ENCODE data around the gene PHF21B. TPM values are rescaled to one million over a fixed set of nuclear protein-coding genes. Genes with fewer than 3 reads are reported as not detected.

PHF21B gene
- total and polyA plus RNA-seq, 12 donors, result 0.30 to 4.4 (median 1.8) TPM

DNA sequence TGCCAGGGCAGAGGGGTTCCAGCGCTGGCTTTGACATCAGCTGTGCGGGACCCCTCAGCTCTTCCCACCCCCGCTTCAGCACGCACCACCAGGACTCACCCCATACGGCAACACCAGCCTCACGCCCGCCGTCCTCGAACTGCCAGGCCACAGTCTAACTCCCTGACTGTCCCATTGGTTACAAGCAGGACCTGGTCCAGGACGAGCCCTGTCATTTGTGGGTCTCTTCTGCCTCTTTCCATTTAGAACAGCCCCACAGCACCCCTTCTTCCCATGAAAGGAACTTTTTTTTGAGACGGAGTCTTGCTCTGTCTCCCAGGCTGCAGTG is 81.7 kb downstream of the PHF21B start:
- WGBS, 4 donors, result 84 to 90% (median 89%) methylated on average over 4 to 11 of the region's 11 CpGs
- Histone ChIP-seq H3K27me3 (no peaks in the 10 kb centered on the region), H3K27ac (no peak overlapping the region), H3K9me3 (replicated peaks in 1 of 3) (no peaks in the 10 kb centered on the region), H3K4me3 (no peak overlapping the region), H3K4me1 (replicated peaks in 1 of 2) (peaks cover 0 to 6% of the 10 kb centered on the region in 2 donors), H3K36me3 (replicated peaks in 1 of 2) (no peaks in the 10 kb centered on the region)
- no peak for DNase-seq
- intact Hi-C loops (cut with DNase I), result no loop called here
- no peak for TF ChIP-seq POLR2A (IDR thresholded peaks at IDR 0.05)
- TF ChIP-seq, protein P1, sequence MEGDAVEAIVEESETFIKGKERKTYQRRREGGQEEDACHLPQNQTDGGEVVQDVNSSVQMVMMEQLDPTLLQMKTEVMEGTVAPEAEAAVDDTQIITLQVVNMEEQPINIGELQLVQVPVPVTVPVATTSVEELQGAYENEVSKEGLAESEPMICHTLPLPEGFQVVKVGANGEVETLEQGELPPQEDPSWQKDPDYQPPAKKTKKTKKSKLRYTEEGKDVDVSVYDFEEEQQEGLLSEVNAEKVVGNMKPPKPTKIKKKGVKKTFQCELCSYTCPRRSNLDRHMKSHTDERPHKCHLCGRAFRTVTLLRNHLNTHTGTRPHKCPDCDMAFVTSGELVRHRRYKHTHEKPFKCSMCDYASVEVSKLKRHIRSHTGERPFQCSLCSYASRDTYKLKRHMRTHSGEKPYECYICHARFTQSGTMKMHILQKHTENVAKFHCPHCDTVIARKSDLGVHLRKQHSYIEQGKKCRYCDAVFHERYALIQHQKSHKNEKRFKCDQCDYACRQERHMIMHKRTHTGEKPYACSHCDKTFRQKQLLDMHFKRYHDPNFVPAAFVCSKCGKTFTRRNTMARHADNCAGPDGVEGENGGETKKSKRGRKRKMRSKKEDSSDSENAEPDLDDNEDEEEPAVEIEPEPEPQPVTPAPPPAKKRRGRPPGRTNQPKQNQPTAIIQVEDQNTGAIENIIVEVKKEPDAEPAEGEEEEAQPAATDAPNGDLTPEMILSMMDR (IDR thresholded peaks at IDR 0.05), result no peak

DNA sequence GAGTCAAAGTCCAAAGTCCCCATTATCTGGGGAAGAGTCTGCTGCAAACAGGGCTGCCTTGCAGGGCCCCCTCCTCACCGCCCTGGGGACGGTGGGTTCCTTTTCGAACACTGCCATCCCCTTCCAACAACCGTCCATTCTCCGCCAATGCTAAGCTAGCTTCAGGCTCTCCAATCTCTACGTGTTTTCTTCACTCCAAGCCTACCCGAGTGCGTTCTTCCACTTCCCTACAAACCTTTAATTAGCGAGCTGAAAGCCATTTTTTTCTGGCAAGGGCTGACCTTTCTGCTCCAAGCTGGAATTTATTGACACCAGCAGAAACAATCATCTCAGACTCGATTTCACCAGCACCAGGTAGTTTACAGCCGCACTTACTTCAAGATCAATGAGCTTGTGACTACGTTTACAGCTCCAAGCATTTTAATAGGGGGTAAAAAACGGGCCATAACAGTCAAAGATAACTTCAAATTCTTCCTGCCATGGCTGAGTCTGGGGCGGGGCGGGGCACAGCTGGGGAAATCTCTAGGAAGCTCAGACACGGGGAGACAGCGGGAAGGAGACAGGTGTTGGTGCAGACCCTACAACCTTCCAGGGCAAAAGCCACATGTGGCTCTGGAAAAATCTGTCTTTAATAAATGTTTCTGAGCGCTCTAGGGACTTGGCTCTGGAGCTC is 82.2 kb downstream of the PHF21B start:
- Histone ChIP-seq H3K4me3 (no peak overlapping the region), H3K9me3 (replicated peaks in 1 of 3) (no peaks in the 10 kb centered on the region), H3K4me1 (replicated peaks in 1 of 2) (peaks cover 0 to 6% of the 10 kb centered on the region in 2 donors), H3K27me3 (no peaks in the 10 kb centered on the region), H3K36me3 (replicated peaks in 1 of 2) (no peaks in the 10 kb centered on the region), H3K27ac (no peak overlapping the region)
- TF ChIP-seq, protein P1 (IDR thresholded peaks at IDR 0.05), result no peak
- DNase-seq, result no peak
- whole genome bisulfite sequencing, 4 donors, result 75 to 81% (median 78%) methylated on average over 18 of the region's 18 CpGs
- intact Hi-C loops (cut with DNase I), result no loop called here

DNA sequence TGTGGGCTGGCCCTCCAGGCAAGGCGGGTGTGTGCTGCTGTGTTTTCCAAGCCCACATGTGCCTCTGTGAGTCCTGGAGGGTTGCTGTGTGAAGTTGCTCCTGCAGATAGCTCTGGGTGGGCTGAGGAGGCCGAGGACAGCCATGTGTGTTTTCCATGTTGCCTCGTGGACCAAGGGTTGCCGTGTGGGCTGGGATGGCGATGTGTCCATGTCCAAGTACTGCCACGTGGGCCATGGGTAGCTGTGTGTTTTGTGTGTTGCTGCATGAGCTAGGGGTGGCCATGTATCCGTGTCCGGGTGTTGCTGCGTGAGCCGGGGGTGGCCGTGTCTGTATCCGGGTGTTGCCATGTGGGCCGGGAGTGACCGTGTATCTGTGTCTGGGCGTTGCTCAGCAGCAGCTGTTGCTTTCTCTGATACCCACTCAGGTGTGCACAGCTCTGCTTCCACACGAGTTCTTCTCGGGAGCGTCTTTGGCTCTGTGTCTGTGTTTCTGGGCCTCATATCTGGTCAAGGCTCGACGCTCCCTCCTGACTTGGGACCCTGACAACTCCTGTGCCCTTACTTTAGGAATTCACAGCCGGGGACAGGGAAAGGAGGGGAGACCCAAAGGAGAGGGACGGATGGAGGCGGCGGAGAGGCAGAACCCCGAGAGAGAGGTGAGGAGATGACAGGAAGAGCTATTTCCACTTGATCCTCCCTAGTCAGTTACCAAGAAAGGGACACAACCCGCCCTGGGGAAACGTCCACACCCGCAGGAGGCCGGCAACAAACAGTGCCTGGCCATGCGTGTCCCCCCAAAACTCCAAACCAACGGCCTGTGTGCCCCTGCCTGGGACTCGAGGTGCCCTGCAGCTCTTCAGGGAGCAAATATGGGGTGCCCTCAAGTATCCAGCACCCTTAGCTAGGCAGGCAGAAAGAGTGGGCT is 83.1 kb downstream of the PHF21B start:
- no peak overlapping the region for H3K27ac ChIP-seq
- WGBS, 4 donors, result 92 to 94% (median 93%) methylated on average over 20 to 32 of the region's 32 CpGs
- DNase-seq, result no peak

DNA sequence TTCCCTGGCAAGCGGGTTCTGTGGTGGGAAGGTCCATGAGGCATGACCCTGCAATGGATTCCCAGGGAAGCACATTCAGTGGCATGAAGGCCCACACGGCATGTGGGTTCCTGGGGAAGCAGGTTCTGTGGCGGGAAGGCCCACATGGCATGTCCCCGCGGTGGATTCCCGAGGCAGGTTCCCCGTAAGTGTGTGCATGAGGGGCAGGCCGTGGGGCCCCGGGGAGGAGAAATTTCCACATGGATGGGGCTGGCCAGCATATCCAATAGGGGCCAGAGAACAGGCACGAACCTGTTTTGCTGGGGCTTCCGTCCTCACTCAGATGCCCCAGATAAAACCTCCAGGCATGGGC is 83.7 kb downstream of the PHF21B start:
- no peaks in the 10 kb centered on the region for H3K27me3 ChIP-seq
- no peak overlapping the region for H3K4me3 ChIP-seq
- WGBS, 4 donors, result 92 to 95% (median 94%) methylated on average over 9 to 11 of the region's 11 CpGs
- no peak for DNase-seq
- no peaks in the 10 kb centered on the region for H3K9me3 ChIP-seq (replicated peaks in 1 of 3)
- no peak for TF ChIP-seq POLR2A (IDR thresholded peaks at IDR 0.05)
- TF ChIP-seq, protein P1 (IDR thresholded peaks at IDR 0.05), result no peak
- no peak overlapping the region for H3K27ac ChIP-seq
- no peaks in the 10 kb centered on the region for H3K36me3 ChIP-seq (replicated peaks in 1 of 2)
- intact Hi-C loops (cut with DNase I), result no loop called here
- peaks cover 0 to 5% of the 10 kb centered on the region in 2 donors for H3K4me1 ChIP-seq (replicated peaks in 1 of 2)

More for the DNA sequence above, 83.1 kb downstream of the PHF21B start:
- Histone ChIP-seq H3K9me3 (replicated peaks in 1 of 3) (no peaks in the 10 kb centered on the region), H3K27me3 (no peaks in the 10 kb centered on the region), H3K4me1 (replicated peaks in 1 of 2) (peaks cover 0 to 6% of the 10 kb centered on the region in 2 donors), H3K36me3 (replicated peaks in 1 of 2) (no peaks in the 10 kb centered on the region), H3K4me3 (no peak overlapping the region)
- TF ChIP-seq, protein P1 (IDR thresholded peaks at IDR 0.05), result no peak
- TF ChIP-seq POLR2A (IDR thresholded peaks at IDR 0.05), result no peak
- intact Hi-C loops (cut with DNase I), result no loop called here
